ENCODE data around the gene SMC1B. TPM values are rescaled to one million over a fixed set of nuclear protein-coding genes. Genes with fewer than 3 reads are reported as not detected.

The SMC1B gene
- total RNA-seq, 1 donor from 2014 or later: 0.56 TPM

DNA sequence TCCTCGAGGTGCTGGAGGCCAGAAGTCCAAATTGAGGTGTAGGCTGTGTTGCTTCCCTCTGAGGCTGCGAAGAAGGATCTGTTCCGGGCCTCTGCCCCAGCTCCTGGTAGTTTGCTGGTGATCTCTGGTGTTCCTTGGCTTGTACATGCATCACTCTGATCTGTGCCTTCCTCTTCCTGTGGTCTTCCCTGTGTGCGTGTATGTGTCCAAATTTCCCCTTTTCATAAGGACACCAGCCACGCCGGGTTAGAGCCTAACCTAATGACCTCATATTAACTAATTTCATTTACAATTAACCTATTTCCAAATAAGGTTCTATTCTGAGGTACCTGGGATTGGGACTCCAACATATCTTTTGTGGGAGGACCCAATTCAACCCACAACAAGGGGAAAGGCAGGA, 21.6 kb upstream of the SMC1B start:
- Mint-ChIP-seq H3K4me1 (peaks cover 7% of the 10 kb centered on the region), H3K36me3 (ENCODE audit: low read depth) (no peaks in the 10 kb centered on the region), H3K4me3 (no peak overlapping the region), H3K9me3 (no peaks in the 10 kb centered on the region), H3K27ac (no peak overlapping the region), H3K27me3 (no peaks in the 10 kb centered on the region)
- no peak for DNase-seq
- intact Hi-C loops (cut with micrococcal nuclease): loop anchor here (1.0 kb wide), 1 partner anchor 166 kb away; no protein-coding TSS in a partner anchor

DNA sequence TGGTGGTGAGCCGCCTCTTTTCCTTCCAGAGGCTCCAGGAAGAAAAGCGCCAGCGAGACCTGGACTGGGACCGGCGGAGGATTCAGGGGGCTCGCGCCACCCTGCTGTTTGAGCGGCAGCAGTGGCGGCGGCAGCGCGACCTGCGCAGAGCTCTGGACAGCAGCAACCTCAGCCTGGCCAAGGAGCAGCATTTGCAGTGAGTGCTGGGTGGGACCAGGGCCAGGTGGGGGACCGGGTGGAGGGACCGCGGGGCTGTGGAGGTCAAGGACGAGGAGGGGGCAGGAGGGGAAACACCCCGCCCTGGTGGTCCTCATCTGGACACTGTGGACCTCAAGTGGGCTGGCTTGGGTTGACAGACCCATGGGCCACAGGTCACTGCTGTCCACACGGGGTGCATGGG, 17.5 kb upstream of the SMC1B start:
- H3K9me3 Mint-ChIP-seq: no peaks in the 10 kb centered on the region
- no peak overlapping the region for H3K4me3 Mint-ChIP-seq

DNA sequence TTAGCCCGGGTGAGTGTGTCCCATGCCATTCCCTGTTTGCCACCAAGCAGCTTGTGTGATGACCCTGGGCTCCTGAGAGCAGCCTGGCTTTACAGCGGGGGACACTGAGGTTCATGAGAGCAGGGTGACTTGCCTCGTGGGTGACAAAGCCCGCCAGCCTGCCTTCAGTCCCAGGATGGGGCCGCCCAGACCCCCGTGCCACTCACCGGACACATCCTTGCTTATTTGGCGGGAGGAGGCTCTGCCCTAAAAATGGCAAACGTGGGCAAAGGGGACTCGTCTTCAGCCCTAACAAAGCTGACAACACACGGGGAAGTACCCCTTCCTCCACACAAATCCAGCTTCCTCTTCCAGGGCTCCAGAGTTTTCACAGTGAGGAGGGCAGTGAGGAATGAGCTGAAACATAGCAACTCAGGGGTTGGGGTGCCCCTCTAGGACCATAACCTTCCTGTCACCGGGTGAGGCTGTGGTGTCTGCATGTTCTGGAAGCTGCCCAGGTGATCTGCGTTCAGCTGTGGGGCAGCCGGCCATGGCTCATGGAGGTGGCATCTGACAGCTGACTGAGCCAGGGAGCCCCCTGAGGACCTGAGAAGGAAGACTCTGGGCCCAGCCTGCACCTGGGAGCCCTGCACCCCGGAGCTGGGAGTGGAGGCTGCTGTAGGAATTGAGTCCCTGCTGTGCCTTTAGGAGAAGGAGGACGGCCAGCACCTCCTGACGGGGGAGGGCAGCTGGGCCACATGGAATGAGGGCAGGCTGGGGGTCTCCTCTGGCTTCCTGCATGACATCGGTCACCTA, 16.8 kb upstream of the SMC1B start:
- intact Hi-C loops (cut with micrococcal nuclease): no loop called here
- Mint-ChIP-seq H3K9me3 (no peaks in the 10 kb centered on the region), H3K4me1 (peaks cover under 1% of the 10 kb centered on the region), H3K27ac (no peak overlapping the region), H3K27me3 (no peaks in the 10 kb centered on the region), H3K4me3 (no peak overlapping the region), H3K36me3 (ENCODE audit: low read depth) (peaks cover 9% of the 10 kb centered on the region)
- no peak for DNase-seq

More for the DNA sequence above, 17.5 kb upstream of the SMC1B start:
- intact Hi-C loops (cut with micrococcal nuclease): no loop called here
- peaks cover 7% of the 10 kb centered on the region for H3K4me1 Mint-ChIP-seq
- peaks cover 7% of the 10 kb centered on the region for H3K36me3 Mint-ChIP-seq (ENCODE audit: low read depth)
- H3K27ac Mint-ChIP-seq: no peak overlapping the region
- no peak for DNase-seq
- H3K27me3 Mint-ChIP-seq: no peaks in the 10 kb centered on the region

DNA sequence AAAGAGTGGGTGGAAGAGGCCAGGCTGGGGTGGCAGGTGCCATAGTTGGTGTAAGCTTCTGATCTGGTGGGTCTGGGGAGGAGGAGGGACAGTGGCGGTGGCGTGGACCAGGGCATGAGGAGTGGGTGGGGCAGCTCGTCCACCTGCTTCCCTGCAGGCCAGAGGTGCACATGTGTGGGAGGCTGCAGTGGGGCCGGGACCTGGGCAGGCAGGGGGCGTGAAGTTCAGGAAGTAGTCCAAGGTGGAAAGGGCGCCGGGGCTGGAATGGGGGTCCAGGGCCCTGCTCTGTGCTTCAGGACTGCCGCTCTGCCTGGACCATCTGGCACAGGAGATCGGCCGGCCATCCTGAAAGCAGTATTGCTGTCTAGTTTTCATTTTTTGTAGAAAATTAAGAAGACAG, 16.0 kb upstream of the SMC1B start:
- no peak overlapping the region for H3K27ac Mint-ChIP-seq
- no peaks in the 10 kb centered on the region for H3K9me3 Mint-ChIP-seq
- no peak for DNase-seq
- no peaks in the 10 kb centered on the region for H3K27me3 Mint-ChIP-seq
- H3K4me3 Mint-ChIP-seq: no peak overlapping the region
- intact Hi-C loops (cut with micrococcal nuclease): no loop called here
- peaks cover 9% of the 10 kb centered on the region for H3K36me3 Mint-ChIP-seq (ENCODE audit: low read depth)
- no peaks in the 10 kb centered on the region for H3K4me1 Mint-ChIP-seq

DNA sequence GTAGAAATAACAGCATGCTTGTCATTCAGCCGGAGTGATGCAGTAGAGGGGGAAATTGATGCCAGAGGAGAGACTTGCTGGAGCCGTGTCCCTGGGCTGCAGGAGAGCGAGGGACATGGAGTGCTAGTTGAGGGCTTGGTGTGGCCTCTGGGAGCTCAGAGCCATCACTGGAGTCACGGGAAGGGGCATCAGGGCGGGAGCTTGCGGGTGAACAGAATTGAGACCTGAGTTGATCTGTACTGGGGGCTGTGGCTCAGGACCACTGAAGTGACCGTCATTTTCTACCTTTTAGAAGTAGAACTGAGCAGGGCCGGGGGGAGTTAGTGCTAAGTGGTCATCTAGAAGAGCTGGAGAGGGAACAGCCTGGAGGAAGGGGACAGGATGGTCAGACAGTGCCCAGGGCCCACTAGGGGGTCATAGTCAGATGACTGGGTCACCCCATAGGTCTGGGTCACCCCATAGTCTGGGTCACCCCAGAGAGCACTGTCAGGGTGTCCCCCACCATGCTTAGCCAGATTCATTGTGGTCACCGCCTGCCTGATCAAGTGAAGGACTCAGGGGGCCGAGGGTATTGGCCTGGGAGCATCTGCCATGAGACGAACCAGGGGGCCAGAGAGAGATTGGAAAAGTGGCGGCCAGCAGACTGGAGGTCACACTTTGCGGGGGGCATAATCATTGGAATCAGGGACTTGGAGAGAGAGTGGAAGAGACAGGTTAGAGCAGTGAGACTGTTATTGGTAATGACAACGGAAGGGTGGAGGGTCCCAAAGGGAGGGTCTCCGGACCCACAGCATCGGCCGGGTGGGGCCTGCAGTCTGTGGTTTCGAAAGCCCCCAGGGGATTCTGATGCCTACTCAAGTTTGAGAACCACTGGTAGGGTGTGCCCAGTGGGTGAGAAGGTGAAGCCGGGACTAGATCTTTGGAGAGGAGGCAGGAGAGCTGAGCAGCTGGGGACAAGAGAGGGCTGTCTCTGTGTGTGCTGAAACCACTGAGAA, 15.3 kb upstream of the SMC1B start:
- Mint-ChIP-seq H3K4me3 (no peak overlapping the region), H3K4me1 (no peaks in the 10 kb centered on the region), H3K9me3 (no peaks in the 10 kb centered on the region), H3K27ac (no peak overlapping the region), H3K27me3 (no peaks in the 10 kb centered on the region), H3K36me3 (ENCODE audit: low read depth) (peaks cover 9% of the 10 kb centered on the region)
- DNase-seq: no peak
- intact Hi-C loops (cut with micrococcal nuclease): no loop called here

DNA sequence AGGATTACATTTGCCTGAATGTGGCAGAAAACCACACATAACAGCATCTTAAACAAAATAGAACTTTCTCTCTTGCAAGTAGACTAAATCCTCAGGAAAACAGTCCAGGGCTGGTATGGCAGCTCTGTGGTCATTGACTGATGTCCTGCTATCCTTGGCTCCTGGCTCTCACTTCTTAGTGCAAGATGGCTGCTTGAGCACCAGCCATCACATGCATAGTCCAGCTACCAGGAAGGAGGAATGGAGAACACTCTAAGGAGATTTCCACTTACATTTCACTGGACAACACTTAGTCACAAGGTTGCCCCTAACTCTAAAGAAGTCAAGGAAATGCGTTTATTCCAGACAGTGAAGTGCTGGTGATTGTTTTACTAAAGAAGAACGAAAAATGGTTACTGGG, 13.7 kb upstream of the SMC1B start:
- no peaks in the 10 kb centered on the region for H3K9me3 Mint-ChIP-seq
- H3K4me1 Mint-ChIP-seq: no peaks in the 10 kb centered on the region
- no peaks in the 10 kb centered on the region for H3K27me3 Mint-ChIP-seq
- H3K36me3 Mint-ChIP-seq (ENCODE audit: low read depth): peaks cover 11% of the 10 kb centered on the region
- no peak overlapping the region for H3K4me3 Mint-ChIP-seq
- DNase-seq: no peak
- intact Hi-C loops (cut with micrococcal nuclease): no loop called here
- H3K27ac Mint-ChIP-seq: no peak overlapping the region

DNA sequence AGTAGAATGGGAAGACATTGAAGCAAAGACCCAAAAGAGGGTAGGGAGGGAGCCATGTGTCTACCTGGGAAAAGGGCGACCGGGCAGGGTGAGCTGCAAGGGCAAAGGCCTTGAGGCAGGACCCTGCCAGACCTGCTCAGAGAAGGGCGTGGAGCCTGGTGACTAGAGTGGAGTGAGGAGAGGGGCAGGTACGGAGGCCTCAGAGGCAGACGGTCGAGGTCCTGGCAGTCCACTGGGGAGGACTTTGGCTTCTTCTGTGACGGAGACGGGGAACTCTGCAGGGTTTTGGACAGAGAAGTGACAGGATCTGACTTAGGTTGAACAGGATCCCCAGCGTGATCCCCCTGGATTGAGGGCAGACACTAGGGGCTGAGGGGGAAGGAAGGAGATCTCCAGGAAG, 13.0 kb upstream of the SMC1B start:
- Mint-ChIP-seq H3K27me3 (no peaks in the 10 kb centered on the region), H3K4me3 (no peak overlapping the region), H3K27ac (no peak overlapping the region), H3K36me3 (ENCODE audit: low read depth) (peaks cover 11% of the 10 kb centered on the region), H3K9me3 (no peaks in the 10 kb centered on the region), H3K4me1 (no peaks in the 10 kb centered on the region)
- intact Hi-C loops (cut with micrococcal nuclease): no loop called here
- no peak for DNase-seq

DNA sequence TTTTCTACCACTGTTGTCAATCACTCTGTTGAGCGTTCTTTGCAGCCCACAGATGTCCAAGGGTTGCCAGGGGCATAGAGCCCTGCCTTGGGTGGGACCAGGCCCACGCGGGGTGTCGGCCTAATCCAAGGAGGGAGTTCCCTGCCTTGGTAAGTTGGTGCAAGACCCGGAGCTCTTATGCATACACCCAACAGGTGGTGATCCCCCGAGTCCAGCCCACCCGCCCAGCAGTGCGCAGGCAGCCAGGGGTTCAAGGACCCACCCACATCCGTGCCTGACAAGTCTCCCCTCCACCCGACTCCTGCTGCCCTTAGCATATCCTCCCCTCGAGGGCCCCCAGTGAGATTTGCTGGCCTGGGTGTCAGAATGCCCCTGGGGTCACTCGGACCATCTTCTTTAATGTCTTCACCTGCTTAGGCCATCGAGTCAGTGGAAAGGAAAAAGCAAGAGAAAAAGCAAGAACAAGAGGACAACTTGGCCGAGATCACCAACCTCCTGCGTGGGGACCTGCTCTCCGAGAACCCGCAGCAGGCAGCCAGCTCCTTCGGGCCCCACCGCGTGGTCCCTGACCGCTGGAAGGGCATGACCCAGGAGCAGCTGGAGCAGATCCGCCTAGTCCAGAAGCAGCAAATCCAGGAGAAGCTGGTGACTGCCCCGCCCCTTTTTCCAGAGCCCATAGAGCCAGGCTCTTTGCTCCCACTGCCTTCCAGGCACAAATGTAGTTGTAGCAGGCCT, 12.3 kb upstream of the SMC1B start:
- intact Hi-C loops (cut with micrococcal nuclease): no loop called here
- Mint-ChIP-seq H3K9me3 (no peaks in the 10 kb centered on the region), H3K27me3 (no peaks in the 10 kb centered on the region), H3K4me3 (no peak overlapping the region), H3K27ac (no peak overlapping the region), H3K4me1 (no peaks in the 10 kb centered on the region), H3K36me3 (ENCODE audit: low read depth) (peaks cover 11% of the 10 kb centered on the region)
- DNase-seq: no peak

DNA sequence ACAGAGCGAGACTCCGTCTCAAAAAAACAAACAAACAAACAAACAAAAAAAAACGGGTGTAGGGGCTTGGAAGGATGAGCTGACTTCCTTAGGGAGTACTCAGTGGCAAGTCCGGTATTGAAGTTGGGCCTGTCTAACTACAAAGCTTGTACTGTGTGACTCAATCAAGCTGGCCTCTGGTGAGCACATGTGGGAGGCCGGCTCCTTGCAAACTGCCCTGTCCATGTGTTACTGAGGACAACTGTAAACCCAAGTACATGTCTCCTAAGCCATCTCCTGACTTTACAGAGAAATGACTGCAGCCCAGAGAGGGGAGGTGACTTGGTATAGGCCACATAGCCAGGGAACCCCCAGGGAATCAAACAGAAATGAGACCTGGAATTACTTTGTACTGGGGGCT, 11.7 kb upstream of the SMC1B start:
- H3K4me3 Mint-ChIP-seq: no peak overlapping the region
- H3K27me3 Mint-ChIP-seq: no peaks in the 10 kb centered on the region
- no peak for DNase-seq
- intact Hi-C loops (cut with micrococcal nuclease): no loop called here
- no peak overlapping the region for H3K27ac Mint-ChIP-seq
- peaks cover 2% of the 10 kb centered on the region for H3K4me1 Mint-ChIP-seq
- H3K36me3 Mint-ChIP-seq (ENCODE audit: low read depth): peaks cover 13% of the 10 kb centered on the region
- no peaks in the 10 kb centered on the region for H3K9me3 Mint-ChIP-seq

DNA sequence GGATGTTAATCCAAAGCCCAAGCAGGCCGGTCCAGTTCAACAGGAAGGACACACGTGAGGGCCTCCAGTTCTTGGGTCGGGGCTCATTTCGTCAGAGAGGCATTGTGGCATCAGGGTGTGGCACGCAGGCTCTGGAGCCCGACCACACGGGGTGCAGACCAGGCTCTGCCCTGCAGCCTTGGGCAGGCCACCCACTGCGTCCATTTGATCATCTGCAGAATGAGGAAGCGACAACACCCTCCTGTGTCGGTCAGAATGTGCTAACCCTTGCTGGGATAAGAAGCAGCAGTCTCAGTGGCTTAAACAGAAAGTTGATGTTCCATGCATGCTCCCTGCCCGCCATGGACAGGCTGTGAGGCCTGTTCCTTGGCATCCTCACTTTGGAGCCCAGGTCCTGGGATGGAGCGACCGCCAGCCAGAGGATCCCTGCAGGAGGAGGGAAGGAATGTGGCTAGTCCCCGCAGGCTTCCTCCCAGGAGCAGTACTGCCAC, 10.9 kb upstream of the SMC1B start:
- Mint-ChIP-seq H3K36me3 (ENCODE audit: low read depth) (peaks cover 15% of the 10 kb centered on the region), H3K9me3 (no peaks in the 10 kb centered on the region), H3K27me3 (no peaks in the 10 kb centered on the region), H3K4me1 (peaks cover 2% of the 10 kb centered on the region), H3K27ac (no peak overlapping the region), H3K4me3 (no peak overlapping the region)
- intact Hi-C loops (cut with micrococcal nuclease): no loop called here
- no peak for DNase-seq

DNA sequence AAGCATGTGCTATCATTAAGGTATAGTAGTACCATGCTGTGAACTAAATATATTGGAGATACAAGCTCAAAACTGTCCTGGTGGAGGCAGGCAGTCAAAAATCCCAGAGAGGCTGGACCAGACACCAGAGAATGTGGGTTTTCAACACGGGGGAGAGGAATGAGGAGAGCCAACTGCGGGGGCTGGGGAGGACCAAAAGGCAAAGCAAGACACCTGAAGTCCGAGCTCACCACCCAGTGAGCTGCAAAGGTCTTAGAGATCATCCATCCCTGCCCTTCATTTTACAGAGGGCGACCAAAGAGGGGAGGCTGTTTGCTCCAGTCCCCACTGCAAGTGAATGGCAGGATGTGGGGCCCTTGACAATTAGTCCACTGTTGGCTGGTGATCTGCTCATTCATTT, 10.1 kb upstream of the SMC1B start:
- Mint-ChIP-seq H3K27ac (no peak overlapping the region), H3K9me3 (no peaks in the 10 kb centered on the region), H3K36me3 (ENCODE audit: low read depth) (peaks cover 23% of the 10 kb centered on the region), H3K4me1 (peaks cover 2% of the 10 kb centered on the region), H3K4me3 (no peak overlapping the region), H3K27me3 (no peaks in the 10 kb centered on the region)
- intact Hi-C loops (cut with micrococcal nuclease): no loop called here
- no peak for DNase-seq

DNA sequence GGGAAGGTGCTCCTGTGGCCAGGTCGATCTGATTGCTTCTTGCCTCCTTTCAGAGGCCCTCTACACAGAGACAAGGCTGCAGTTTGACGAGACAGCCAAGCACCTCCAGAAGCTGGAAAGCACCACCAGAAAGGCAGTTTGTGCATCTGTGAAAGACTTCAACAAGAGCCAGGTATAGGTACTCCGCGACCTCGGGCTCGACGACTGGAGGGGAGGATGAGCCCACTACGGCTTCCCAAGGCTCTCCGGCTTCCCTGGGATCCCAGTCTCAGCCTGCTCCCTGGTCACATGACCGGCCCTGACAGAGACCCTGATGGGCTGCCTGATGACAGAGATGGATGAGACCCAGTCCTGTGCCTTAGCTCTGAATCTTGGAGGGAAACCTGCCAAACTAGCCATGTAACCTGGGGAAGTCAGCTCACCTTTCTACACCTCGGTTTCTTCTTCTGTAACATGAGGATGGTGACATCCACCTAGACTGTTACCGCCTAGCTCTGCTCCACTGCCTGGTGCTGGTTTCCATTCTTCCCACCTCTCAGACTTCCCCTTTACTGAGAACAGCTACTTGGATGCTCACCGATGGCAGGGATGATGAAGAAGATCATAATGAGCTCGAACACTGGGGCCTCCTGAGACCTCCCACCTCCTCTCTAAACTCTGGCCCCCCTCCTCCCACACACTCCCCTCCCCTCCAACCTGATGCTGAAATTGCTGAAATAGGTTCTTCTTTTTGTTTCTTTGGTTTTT, 9.0 kb upstream of the SMC1B start:
- peaks cover 2% of the 10 kb centered on the region for H3K4me1 Mint-ChIP-seq
- peaks cover 26% of the 10 kb centered on the region for H3K36me3 Mint-ChIP-seq (ENCODE audit: low read depth)
- H3K27ac Mint-ChIP-seq: no peak overlapping the region
- no peak for DNase-seq
- H3K9me3 Mint-ChIP-seq: no peaks in the 10 kb centered on the region
- H3K27me3 Mint-ChIP-seq: no peaks in the 10 kb centered on the region
- no peak overlapping the region for H3K4me3 Mint-ChIP-seq
- intact Hi-C loops (cut with micrococcal nuclease): no loop called here
